LNCaP clone FGC (cell line): Measurements from ENCODE around the gene PNMA6E.

ENCODE experiments used
- DNase-seq: peaks from one replicate; pipeline ENCODE4 v3.0.0-alpha.2; 2011; ENCODE audit warnings: low read depth
- H3K4me3 ChIP-seq: 2 replicates; pipeline ENCODE4 v1.5.1; 2011; ENCODE audit warnings: mild to moderate bottlenecking, low read depth, low read length, control low read depth
- TF ChIP-seq, protein P1 (sequence below): IDR thresholded peaks from 2 replicates; pipeline ENCODE4 v1.5.1; 2012; ENCODE audit warnings: mild to moderate bottlenecking; ENCODE audit not compliant: control insufficient read depth, insufficient read depth; ENCODE audit errors: extremely low read depth

Gene PNMA6E

DNA sequence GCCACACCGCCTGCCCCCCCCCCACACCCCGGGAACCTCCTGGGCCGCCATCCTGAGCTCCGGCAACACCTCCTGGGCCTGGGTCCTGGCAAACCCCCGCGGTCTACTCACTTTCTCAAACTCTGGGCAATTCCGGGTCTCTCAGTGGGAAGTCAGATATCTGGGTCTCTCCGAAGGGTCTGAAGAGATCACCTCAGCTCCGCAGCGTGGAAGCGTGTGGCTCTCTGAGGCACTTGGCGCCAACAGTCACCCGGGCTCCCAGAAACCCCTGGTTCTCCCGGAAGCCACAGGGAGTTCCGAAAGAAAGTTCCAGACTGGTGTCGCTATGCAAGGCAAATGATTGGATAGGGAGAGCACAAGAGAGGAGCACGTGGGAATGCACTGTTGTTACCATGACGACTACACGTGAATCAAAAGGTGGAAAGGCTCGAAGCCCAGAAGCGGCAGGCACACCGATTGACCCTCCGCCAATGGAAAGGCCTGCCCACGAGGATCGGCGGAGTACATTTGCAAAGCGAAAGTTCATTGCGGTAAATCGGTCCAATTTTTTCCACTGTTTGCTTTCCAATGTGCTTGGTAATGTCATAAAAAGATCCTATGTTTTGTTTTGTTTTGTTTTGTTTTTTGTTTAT lies at the start of gene PNMA6E:
Gene PNMA6E, minus strand, starts transcription at position 218 of the 632 bp plus-strand sequence. CDS start 2,501 bp downstream, outside the sequence.
- no peak for DNase-seq
- TF ChIP-seq, protein P1, sequence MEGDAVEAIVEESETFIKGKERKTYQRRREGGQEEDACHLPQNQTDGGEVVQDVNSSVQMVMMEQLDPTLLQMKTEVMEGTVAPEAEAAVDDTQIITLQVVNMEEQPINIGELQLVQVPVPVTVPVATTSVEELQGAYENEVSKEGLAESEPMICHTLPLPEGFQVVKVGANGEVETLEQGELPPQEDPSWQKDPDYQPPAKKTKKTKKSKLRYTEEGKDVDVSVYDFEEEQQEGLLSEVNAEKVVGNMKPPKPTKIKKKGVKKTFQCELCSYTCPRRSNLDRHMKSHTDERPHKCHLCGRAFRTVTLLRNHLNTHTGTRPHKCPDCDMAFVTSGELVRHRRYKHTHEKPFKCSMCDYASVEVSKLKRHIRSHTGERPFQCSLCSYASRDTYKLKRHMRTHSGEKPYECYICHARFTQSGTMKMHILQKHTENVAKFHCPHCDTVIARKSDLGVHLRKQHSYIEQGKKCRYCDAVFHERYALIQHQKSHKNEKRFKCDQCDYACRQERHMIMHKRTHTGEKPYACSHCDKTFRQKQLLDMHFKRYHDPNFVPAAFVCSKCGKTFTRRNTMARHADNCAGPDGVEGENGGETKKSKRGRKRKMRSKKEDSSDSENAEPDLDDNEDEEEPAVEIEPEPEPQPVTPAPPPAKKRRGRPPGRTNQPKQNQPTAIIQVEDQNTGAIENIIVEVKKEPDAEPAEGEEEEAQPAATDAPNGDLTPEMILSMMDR = no peak
- no peak within 1 kb of the TSS for H3K4me3 ChIP-seq

GRCh38 chrX:153450949-153451277 lies 49.8 kb upstream of the PNMA6E start:
- no peak overlapping the region for H3K4me3 ChIP-seq
- no peak for DNase-seq
- TF ChIP-seq, protein P1 = no peak

- TF ChIP-seq, protein P1 = no peak
- H3K4me3 ChIP-seq = no peak overlapping the region
- DNase-seq = no peak
These were observed 49.2 kb upstream of the PNMA6E start for GRCh38 chrX:153450114-153450948.

DNA sequence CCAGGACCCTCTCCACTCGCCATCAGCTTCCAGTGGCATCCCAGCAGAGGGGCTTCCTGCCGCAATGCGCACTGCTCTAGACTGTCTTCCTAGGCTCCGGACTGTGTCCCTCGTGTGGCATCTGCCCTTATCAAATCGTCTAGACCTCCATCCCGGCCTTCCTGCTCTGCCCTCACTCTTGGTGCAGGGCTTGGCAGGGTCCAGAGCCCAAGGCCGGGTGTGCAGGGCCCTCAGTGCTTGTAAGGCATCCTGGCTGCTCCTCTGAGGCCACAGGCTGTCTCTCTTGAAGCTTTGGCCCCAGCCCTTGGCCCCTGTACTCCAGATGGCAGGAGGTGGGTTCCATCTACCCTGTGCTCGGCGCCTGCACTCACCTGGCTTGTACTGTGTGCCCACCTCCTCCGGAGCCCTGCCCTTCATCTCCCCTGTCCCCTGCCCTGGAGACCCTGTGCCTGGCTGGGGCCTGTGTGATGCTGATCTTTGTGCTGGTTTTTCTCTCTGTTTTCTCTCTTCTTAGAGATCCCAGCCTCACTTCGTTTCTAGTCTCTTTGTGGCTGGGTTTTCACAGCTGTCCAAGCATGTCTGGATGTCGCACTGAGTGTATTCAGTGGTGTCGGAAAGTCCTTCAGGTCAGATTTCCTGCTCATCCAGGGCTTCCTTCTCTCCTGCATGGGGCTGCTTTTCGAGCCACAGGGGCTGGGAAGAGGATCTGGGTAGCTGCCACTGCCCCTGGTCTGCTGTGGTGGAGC lies 48.4 kb upstream of the PNMA6E start:
- DNase-seq = no peak
- TF ChIP-seq, protein P1 = no peak
- no peak overlapping the region for H3K4me3 ChIP-seq

GRCh38 chrX:153448556-153449367 lies 47.6 kb upstream of the PNMA6E start:
- DNase-seq = no peak
- TF ChIP-seq, protein P1 = no peak
- no peak overlapping the region for H3K4me3 ChIP-seq

- TF ChIP-seq, protein P1 = no peak
- H3K4me3 ChIP-seq = no peak overlapping the region
- DNase-seq = no peak
These were observed 46.4 kb upstream of the PNMA6E start for GRCh38 chrX:153447581-153447960.
